Measurements from ENCODE around the gene ANKK1.

Gene ANKK1

DNA sequence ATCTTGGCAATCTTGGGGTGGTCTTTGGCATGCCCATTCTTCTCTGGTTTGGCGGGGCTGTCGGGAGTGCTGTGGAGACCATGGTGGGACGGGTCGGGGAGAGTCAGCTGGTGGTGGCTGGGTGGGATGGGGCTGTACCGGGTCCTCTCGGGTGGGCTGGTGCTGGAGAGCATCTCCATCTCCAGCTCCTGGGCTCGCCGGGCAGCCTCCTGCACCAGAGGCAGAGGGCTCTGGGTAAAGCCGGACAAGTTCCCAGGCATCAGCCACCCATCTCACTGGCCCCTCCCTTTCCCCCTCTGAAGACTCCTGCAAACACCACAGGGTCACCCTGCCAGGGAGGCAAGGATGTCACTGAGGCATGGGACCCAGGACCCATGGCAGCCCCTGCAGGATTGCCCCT, 25.1 kb downstream of the ANKK1 start:
- no peaks in the 10 kb centered on the region for H3K9me3 ChIP-seq (ENCODE audit: severe bottlenecking)

DNA sequence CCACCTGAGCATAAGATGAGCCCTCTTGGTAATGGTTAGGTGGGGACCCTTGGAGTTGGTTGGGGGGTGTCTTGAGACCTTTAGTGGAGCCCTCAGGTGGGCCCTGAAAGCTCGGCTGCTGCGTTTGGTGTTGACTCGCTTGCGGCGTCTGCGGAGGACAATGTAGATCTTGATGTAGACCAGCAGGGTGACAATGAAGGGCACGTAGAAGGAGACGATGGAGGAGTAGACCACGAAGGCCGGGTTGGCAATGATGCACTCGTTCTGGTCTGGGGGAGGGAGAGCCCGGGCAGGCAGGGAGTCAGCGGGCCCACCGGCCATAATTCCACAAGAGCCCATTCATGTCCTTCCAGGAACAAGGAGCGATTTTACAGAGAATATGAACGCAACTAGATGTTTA, 27.8 kb downstream of the ANKK1 start:
- Histone ChIP-seq H3K36me3 (no peaks in the 10 kb centered on the region), H3K27ac (no peak overlapping the region), H3K27me3 (ENCODE audit: insufficient read depth, low read depth, severe bottlenecking) (no peaks in the 10 kb centered on the region), H3K9me3 (ENCODE audit: severe bottlenecking) (no peaks in the 10 kb centered on the region), H3K4me3 (ENCODE audit: low read depth, low read length) (no peak overlapping the region)
- TF ChIP-seq, protein P1, sequence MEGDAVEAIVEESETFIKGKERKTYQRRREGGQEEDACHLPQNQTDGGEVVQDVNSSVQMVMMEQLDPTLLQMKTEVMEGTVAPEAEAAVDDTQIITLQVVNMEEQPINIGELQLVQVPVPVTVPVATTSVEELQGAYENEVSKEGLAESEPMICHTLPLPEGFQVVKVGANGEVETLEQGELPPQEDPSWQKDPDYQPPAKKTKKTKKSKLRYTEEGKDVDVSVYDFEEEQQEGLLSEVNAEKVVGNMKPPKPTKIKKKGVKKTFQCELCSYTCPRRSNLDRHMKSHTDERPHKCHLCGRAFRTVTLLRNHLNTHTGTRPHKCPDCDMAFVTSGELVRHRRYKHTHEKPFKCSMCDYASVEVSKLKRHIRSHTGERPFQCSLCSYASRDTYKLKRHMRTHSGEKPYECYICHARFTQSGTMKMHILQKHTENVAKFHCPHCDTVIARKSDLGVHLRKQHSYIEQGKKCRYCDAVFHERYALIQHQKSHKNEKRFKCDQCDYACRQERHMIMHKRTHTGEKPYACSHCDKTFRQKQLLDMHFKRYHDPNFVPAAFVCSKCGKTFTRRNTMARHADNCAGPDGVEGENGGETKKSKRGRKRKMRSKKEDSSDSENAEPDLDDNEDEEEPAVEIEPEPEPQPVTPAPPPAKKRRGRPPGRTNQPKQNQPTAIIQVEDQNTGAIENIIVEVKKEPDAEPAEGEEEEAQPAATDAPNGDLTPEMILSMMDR (IDR thresholded peaks at IDR 0.05; ENCODE audit: low read depth, low read length) = no peak
- no peak for DNase-seq

More for the DNA sequence above, 25.1 kb downstream of the ANKK1 start:
- TF ChIP-seq, protein P1 (IDR thresholded peaks at IDR 0.05; ENCODE audit: low read depth, low read length) = no peak
- DNase-seq = no peak
- Histone ChIP-seq H3K4me3 (ENCODE audit: low read depth, low read length) (no peak overlapping the region), H3K27me3 (ENCODE audit: insufficient read depth, low read depth, severe bottlenecking) (no peaks in the 10 kb centered on the region), H3K27ac (no peak overlapping the region), H3K36me3 (no peaks in the 10 kb centered on the region)

DNA sequence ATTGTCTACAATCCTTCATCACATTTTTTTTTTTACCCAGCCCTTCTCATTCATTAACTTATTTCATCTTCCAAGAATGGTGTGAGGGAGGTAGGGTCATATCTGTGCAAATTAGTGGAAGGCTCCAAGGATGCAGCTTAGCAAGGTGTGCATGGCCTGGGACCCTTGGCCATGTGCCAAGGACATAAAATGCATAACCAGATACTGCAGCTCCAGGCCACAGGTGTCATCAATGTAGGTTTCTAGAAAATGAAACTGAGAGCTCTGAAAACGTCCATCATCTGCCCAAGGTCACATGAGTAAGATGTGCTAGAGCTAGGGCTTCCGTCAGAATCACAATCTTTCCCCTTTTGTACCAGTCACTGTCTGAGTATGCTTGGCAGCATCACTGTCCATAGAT, 29.8 kb downstream of the ANKK1 start:
- H3K27ac ChIP-seq = no peak overlapping the region
- no peak for DNase-seq
- H3K9me3 ChIP-seq (ENCODE audit: severe bottlenecking) = no peaks in the 10 kb centered on the region
- TF ChIP-seq, protein P1 (IDR thresholded peaks at IDR 0.05; ENCODE audit: low read depth, low read length) = no peak
- H3K4me3 ChIP-seq (ENCODE audit: low read depth, low read length) = no peak overlapping the region
- no peaks in the 10 kb centered on the region for H3K36me3 ChIP-seq
- H3K27me3 ChIP-seq (ENCODE audit: insufficient read depth, low read depth, severe bottlenecking) = no peaks in the 10 kb centered on the region

DNA sequence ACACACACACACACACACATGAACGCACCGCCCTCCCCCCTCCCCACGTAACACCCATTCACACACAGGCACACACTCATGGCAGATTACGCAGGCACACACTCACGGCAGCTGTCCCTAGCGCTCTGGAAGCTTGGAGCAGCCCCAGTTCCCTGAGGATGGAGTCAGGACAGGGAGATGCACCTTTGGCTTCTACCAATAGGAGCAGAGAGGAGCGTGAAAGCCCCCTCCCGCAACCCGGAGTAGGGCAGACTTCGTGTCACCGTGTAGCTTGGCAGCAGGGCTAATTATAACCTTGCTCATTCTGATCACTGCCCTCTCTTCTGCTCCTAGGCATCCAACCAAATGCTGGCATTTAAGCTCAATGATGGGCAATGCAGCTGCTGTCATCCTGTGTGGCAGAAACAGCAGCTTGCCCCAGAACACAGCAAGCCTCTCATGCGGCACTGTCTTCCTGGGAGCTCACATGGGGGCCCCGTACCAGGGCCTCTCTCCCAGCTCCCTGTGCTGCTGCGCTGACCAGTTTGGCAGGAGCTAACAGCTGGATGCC, 31.9 kb downstream of the ANKK1 start:
- Histone ChIP-seq H3K36me3 (peaks cover 8% of the 10 kb centered on the region), H3K9me3 (ENCODE audit: severe bottlenecking) (no peaks in the 10 kb centered on the region), H3K27ac (no peak overlapping the region), H3K4me3 (ENCODE audit: low read depth, low read length) (no peak overlapping the region), H3K27me3 (ENCODE audit: insufficient read depth, low read depth, severe bottlenecking) (no peaks in the 10 kb centered on the region)
- DNase-seq = no peak
- TF ChIP-seq, protein P1 (IDR thresholded peaks at IDR 0.05; ENCODE audit: low read depth, low read length) = no peak

DNA sequence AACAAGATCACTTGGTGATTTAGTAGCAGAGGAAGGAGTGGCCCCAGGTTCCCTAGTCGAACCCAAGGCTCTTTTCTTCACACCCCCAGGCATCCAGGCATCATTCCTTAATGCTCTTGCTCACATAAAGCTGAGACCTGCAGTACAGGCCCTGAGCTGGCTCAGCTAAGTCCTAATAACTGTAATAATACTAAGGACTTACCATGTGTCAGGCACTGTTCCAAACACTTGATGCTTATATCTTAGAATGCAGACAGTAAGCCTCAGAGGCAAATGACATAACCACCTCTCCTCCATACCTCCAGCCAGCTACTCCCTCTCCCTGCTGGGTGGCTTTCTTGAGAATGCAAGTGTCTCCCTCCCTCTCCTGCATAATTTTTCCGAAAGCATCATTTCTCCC, 33.2 kb downstream of the ANKK1 start:
- Histone ChIP-seq H3K4me3 (ENCODE audit: low read depth, low read length) (no peak overlapping the region), H3K27ac (no peak overlapping the region), H3K9me3 (ENCODE audit: severe bottlenecking) (no peaks in the 10 kb centered on the region), H3K36me3 (peaks cover 8% of the 10 kb centered on the region), H3K27me3 (ENCODE audit: insufficient read depth, low read depth, severe bottlenecking) (no peaks in the 10 kb centered on the region)
- no peak for DNase-seq
- TF ChIP-seq, protein P1 (IDR thresholded peaks at IDR 0.05; ENCODE audit: low read depth, low read length) = no peak

DNA sequence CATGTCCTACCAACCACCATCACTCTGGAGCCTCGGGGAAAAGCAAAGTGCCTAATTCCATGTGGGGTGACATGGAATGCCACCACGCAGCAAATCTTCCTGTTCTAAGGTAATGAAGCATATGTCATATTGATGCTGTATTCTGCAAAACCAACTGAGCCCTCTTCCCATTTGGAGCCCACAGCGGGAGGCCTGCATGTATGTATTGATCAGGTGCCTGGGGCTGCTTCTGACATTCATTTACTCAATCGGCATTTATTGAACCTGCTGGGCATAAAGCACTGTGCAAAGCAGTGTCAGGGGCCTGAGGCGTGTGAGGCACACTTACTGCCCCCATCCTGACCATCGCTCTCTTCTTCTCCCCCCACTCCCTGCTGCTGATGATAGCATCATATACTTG, 39.1 kb downstream of the ANKK1 start:
- no peak overlapping the region for H3K27ac ChIP-seq
- H3K4me3 ChIP-seq (ENCODE audit: low read depth, low read length) = no peak overlapping the region
- H3K36me3 ChIP-seq = peaks cover 8% of the 10 kb centered on the region
- TF ChIP-seq, protein P1 (IDR thresholded peaks at IDR 0.05; ENCODE audit: low read depth, low read length) = no peak
- H3K9me3 ChIP-seq (ENCODE audit: severe bottlenecking) = no peaks in the 10 kb centered on the region
- H3K27me3 ChIP-seq (ENCODE audit: insufficient read depth, low read depth, severe bottlenecking) = no peaks in the 10 kb centered on the region
- DNase-seq = no peak

Measured in WERI-Rb-1 (cell line).